ENCODE data around the gene BPIFB3. TPM values are rescaled to one million over a fixed set of nuclear protein-coding genes. Genes with fewer than 3 reads are reported as not detected.

Gene BPIFB3
- polyA plus RNA-seq, 1 donor from 2014 or later = not detected

DNA sequence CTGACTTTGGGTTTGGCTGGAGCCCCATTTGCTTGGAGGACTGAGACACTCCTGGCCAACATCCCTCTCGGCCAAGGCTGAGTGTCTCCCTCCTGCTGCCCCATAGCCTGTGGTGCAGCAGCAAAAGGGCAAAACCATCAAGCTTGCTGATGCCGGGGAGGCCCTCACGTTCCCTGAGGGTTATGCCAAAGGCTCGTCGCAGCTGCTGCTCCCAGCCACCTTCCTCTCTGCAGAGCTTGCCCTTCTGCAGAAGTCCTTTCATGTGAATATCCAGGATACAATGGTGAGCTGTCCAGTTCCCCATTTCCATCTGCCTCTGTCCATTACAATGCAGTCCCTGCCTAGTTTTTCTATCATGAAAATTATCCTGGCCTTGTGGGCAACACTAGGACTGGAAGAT is 16.2 kb upstream of the BPIFB3 start:
- no peak overlapping the region for H3K9ac ChIP-seq (ENCODE audit: low read length)
- no peaks in the 10 kb centered on the region for H4K20me1 ChIP-seq (ENCODE audit: insufficient read depth)
- H3K79me2 ChIP-seq (replicated peaks; ENCODE audit: insufficient read depth, low read length) = no peaks in the 10 kb centered on the region
- no peaks in the 10 kb centered on the region for H3F3A ChIP-seq (ENCODE audit: insufficient read depth, low read length, poor library complexity, severe bottlenecking)
- no peak overlapping the region for H3K4me3 ChIP-seq (ENCODE audit: low read length)
- no peaks in the 10 kb centered on the region for H3K9me2 ChIP-seq (ENCODE audit: insufficient read depth, low read length)
- no peaks in the 10 kb centered on the region for H3K36me3 ChIP-seq (ENCODE audit: insufficient read depth, low read length)
- no peak overlapping the region for H3K27ac ChIP-seq (ENCODE audit: low read length)
- no peaks in the 10 kb centered on the region for H3K9me3 ChIP-seq (ENCODE audit: low read length)
- H3K27me3 ChIP-seq (ENCODE audit: insufficient read depth, low read depth, low read length) = no peaks in the 10 kb centered on the region
- no peak for TF ChIP-seq RAD21 (conservative IDR thresholded peaks at IDR 0.05)
- no peak for TF ChIP-seq TAF1 (IDR thresholded peaks at IDR 0.05; ENCODE audit: low read depth)
- no peak for TF ChIP-seq MXI1 (conservative IDR thresholded peaks at IDR 0.05; ENCODE audit: poor library complexity, severe bottlenecking)
- TF ChIP-seq, protein P1, sequence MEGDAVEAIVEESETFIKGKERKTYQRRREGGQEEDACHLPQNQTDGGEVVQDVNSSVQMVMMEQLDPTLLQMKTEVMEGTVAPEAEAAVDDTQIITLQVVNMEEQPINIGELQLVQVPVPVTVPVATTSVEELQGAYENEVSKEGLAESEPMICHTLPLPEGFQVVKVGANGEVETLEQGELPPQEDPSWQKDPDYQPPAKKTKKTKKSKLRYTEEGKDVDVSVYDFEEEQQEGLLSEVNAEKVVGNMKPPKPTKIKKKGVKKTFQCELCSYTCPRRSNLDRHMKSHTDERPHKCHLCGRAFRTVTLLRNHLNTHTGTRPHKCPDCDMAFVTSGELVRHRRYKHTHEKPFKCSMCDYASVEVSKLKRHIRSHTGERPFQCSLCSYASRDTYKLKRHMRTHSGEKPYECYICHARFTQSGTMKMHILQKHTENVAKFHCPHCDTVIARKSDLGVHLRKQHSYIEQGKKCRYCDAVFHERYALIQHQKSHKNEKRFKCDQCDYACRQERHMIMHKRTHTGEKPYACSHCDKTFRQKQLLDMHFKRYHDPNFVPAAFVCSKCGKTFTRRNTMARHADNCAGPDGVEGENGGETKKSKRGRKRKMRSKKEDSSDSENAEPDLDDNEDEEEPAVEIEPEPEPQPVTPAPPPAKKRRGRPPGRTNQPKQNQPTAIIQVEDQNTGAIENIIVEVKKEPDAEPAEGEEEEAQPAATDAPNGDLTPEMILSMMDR (IDR thresholded peaks at IDR 0.05; ENCODE audit: poor library complexity, severe bottlenecking) = no peak
- TF ChIP-seq EP300 (conservative IDR thresholded peaks at IDR 0.05; ENCODE audit: poor library complexity, severe bottlenecking) = no peak
- no peak for TF ChIP-seq POLR2AphosphoS5 (IDR thresholded peaks at IDR 0.05)
- TF ChIP-seq SMC3 (conservative IDR thresholded peaks at IDR 0.05; ENCODE audit: poor library complexity) = no peak
- TF ChIP-seq REST (IDR thresholded peaks at IDR 0.05; ENCODE audit: borderline replicate concordance) = no peak
- TF ChIP-seq EZH2 (IDR thresholded peaks at IDR 0.05; ENCODE audit: borderline replicate concordance, insufficient read depth, low read length, poor library complexity, severe bottlenecking) = no peak
- H3K4me2 ChIP-seq (ENCODE audit: low read length) = no peak overlapping the region
- no peak overlapping the region for H2AFZ ChIP-seq (ENCODE audit: low read depth, low read length)

- H3K27ac ChIP-seq (ENCODE audit: low read length) = no peak overlapping the region
- no peaks in the 10 kb centered on the region for H3K9me3 ChIP-seq (ENCODE audit: low read length)
- H3K9me2 ChIP-seq (ENCODE audit: insufficient read depth, low read length) = no peaks in the 10 kb centered on the region
- TF ChIP-seq REST (IDR thresholded peaks at IDR 0.05; ENCODE audit: borderline replicate concordance) (no peak), SMC3 (conservative IDR thresholded peaks at IDR 0.05; ENCODE audit: poor library complexity) (no peak), RAD21 (conservative IDR thresholded peaks at IDR 0.05) (no peak), TAF1 (IDR thresholded peaks at IDR 0.05; ENCODE audit: low read depth) (no peak)
- H3K36me3 ChIP-seq (ENCODE audit: insufficient read depth, low read length) = no peaks in the 10 kb centered on the region
- no peak overlapping the region for H3K4me2 ChIP-seq (ENCODE audit: low read length)
- no peak overlapping the region for H3K4me3 ChIP-seq (ENCODE audit: low read length)
- H4K20me1 ChIP-seq (ENCODE audit: insufficient read depth) = no peaks in the 10 kb centered on the region
- no peak overlapping the region for H2AFZ ChIP-seq (ENCODE audit: low read depth, low read length)
- H3F3A ChIP-seq (ENCODE audit: insufficient read depth, low read length, poor library complexity, severe bottlenecking) = no peaks in the 10 kb centered on the region
- no peak overlapping the region for H3K9ac ChIP-seq (ENCODE audit: low read length)
- H3K27me3 ChIP-seq (ENCODE audit: insufficient read depth, low read depth, low read length) = no peaks in the 10 kb centered on the region
- H3K79me2 ChIP-seq (replicated peaks; ENCODE audit: insufficient read depth, low read length) = no peaks in the 10 kb centered on the region
Measured at GRCh38 chr20:33038243-33038642, 15.5 kb upstream of the BPIFB3 start.

Data from neural cell (in vitro differentiated cells).